Hematopoietic multipotent progenitor cell (in vitro differentiated cells): ENCODE measurements around the gene ANO3. TPM values are rescaled to one million over a fixed set of nuclear protein-coding genes. Genes with fewer than 3 reads are reported as not detected.

Source experiments
- DNase-seq, 3 donors: peaks; one replicate each; pipeline ENCODE4 v3.0.0-alpha.2; 2011 to 2015; ENCODE audit warnings: low read depth in 2 of 3, low spot score in 2 of 3
- total RNA-seq: library from RNA; depleted of rRNA; stranded (reverse); fragments of >200 nt; gene quantifications from one replicate; pipeline ENCODE4 v1.2.3, GENCODE V29; 2012

The ANO3 gene
- total RNA-seq, 1 donor = under 0.01 TPM

- DNase-seq = no peak
Observed at GRCh38 chr11:26350002-26350401, 18.1 kb downstream of the ANO3 start.

- no peak for DNase-seq
Observed at GRCh38 chr11:26353010-26353409, 21.1 kb downstream of the ANO3 start.

- no peak for DNase-seq
Observed at GRCh38 chr11:26359055-26359454, 27.1 kb downstream of the ANO3 start.

- no peak for DNase-seq
Observed at GRCh38 chr11:26365284-26365683, 33.4 kb downstream of the ANO3 start.

- no peak for DNase-seq
Observed at GRCh38 chr11:26377619-26378018, 45.7 kb downstream of the ANO3 start.

GRCh38 chr11:26399336-26399735 lies 67.4 kb downstream of the ANO3 start:
- no peak for DNase-seq

GRCh38 chr11:26410706-26411366 lies 78.9 kb downstream of the ANO3 start:
- no peak for DNase-seq

GRCh38 chr11:26412955-26413354 lies 81.0 kb downstream of the ANO3 start:
- no peak for DNase-seq

GRCh38 chr11:26418386-26418912 lies 86.5 kb downstream of the ANO3 start:
- no peak for DNase-seq

- no peak for DNase-seq
Observed at GRCh38 chr11:26420331-26420730, 88.4 kb downstream of the ANO3 start.

GRCh38 chr11:26424255-26424654 lies 92.3 kb downstream of the ANO3 start:
- DNase-seq = no peak

GRCh38 chr11:26439854-26440253 lies 107.9 kb downstream of the ANO3 start:
- DNase-seq = no peak

- no peak for DNase-seq
Observed at GRCh38 chr11:26442131-26442530, 110.2 kb downstream of the ANO3 start.

- no peak for DNase-seq
Observed at GRCh38 chr11:26443617-26444016, 111.7 kb downstream of the ANO3 start.

- DNase-seq = no peak
Observed at GRCh38 chr11:26457636-26458035, 125.7 kb downstream of the ANO3 start.

- DNase-seq = no peak
Observed at GRCh38 chr11:26465274-26465673, 133.3 kb downstream of the ANO3 start.

GRCh38 chr11:26467506-26467905 lies 135.6 kb downstream of the ANO3 start:
- DNase-seq = no peak

GRCh38 chr11:26470992-26471391 lies 139.1 kb downstream of the ANO3 start:
- DNase-seq = no peak

- DNase-seq = no peak
Observed at GRCh38 chr11:26473216-26474194, 141.6 kb downstream of the ANO3 start.

GRCh38 chr11:26474401-26474800 lies 142.5 kb downstream of the ANO3 start:
- DNase-seq = no peak

- DNase-seq = no peak
Observed at GRCh38 chr11:26477396-26477795, 145.5 kb downstream of the ANO3 start.

GRCh38 chr11:26478710-26479109 lies 146.8 kb downstream of the ANO3 start:
- no peak for DNase-seq
